ENCODE data around the gene VAC14. TPM values are rescaled to one million over a fixed set of nuclear protein-coding genes. Genes with fewer than 3 reads are reported as not detected.
A peak's percentile ranks its signal among the peaks of the same experiment; 100 is the strongest.

VAC14 gene
- polyA plus RNA-seq, 1 experiment: 50.7 TPM

- no peak for TF ChIP-seq CTCF (IDR thresholded peaks at IDR 0.05; ENCODE audit: insufficient read depth, low read depth, low read length)
- Histone ChIP-seq H3K4me3 (ENCODE audit: low read depth, low read length) (no peak overlapping the region), H3K27me3 (ENCODE audit: control insufficient read depth, insufficient read depth, low read length) (no peaks in the 10 kb centered on the region), H3K36me3 (ENCODE audit: control insufficient read depth, insufficient read depth, low read length) (peaks cover under 1% of the 10 kb centered on the region; the same call in 1 of the 2 replicates)
- CTCF ChIA-PET: interaction anchor here (0.7 to 6.2 kb wide), 13 partner anchors 13 to 220 kb away, joined by 3 to 117 read pairs (median 12); partner anchors contain the start of gene MTSS2
- POLR2A ChIA-PET: no interaction called here
- DNase-seq (ENCODE audit: low read depth): no peak
These were observed 28.5 kb downstream of the VAC14 start for GRCh38 chr16:70772493-70772892.

- Histone ChIP-seq H3K27me3 (ENCODE audit: control insufficient read depth, insufficient read depth, low read length) (no peaks in the 10 kb centered on the region), H3K36me3 (ENCODE audit: control insufficient read depth, insufficient read depth, low read length) (peaks cover 3% of the 10 kb centered on the region; the same call in 1 of the 2 replicates), H3K4me3 (ENCODE audit: low read depth, low read length) (no peak overlapping the region)
- DNase-seq (ENCODE audit: low read depth): no peak
- POLR2A ChIA-PET: interaction anchor here (0.6 to 1.1 kb wide), 3 partner anchors 68 to 98 kb away, joined by 3 to 14 read pairs (median 10); no protein-coding TSS in a partner anchor
- CTCF ChIA-PET: interaction anchor here (0.6 to 6.2 kb wide), 47 partner anchors 9 to 587 kb away, joined by 3 to 117 read pairs (median 5); partner anchors contain the start of gene MTSS2
- peak; percentile 96 for TF ChIP-seq CTCF (IDR thresholded peaks at IDR 0.05; ENCODE audit: insufficient read depth, low read depth, low read length)
These were observed 30.1 kb downstream of the VAC14 start for GRCh38 chr16:70770626-70771552.

- no peak for DNase-seq (ENCODE audit: low read depth)
- Histone ChIP-seq H3K36me3 (ENCODE audit: control insufficient read depth, insufficient read depth, low read length) (peaks cover 3% of the 10 kb centered on the region; the same call in 1 of the 2 replicates), H3K4me3 (ENCODE audit: low read depth, low read length) (no peak overlapping the region), H3K27me3 (ENCODE audit: control insufficient read depth, insufficient read depth, low read length) (no peaks in the 10 kb centered on the region)
- CTCF ChIA-PET: interaction anchor here (0.8 to 6.2 kb wide), 23 partner anchors 10 to 394 kb away, joined by 3 to 117 read pairs (median 12); partner anchors contain the start of gene MTSS2
- TF ChIP-seq CTCF (IDR thresholded peaks at IDR 0.05; ENCODE audit: insufficient read depth, low read depth, low read length): no peak
- POLR2A ChIA-PET: interaction anchor here (1.1 kb wide), 1 partner anchor 67 kb away, joined by 3 read pairs; no protein-coding TSS in a partner anchor
These were observed 30.7 kb downstream of the VAC14 start for GRCh38 chr16:70770291-70770625.

- CTCF ChIA-PET: interaction anchor here (0.8 to 6.2 kb wide), 17 partner anchors 10 to 393 kb away, joined by 3 to 117 read pairs (median 21); partner anchors contain the start of gene MTSS2
- POLR2A ChIA-PET: interaction anchor here (0.5 to 1.1 kb wide), 3 partner anchors 66 to 102 kb away, joined by 3 to 11 read pairs (median 3); no protein-coding TSS in a partner anchor
These were observed 31.2 kb downstream of the VAC14 start for GRCh38 chr16:70769761-70770160.

More at GRCh38 chr16:70769761-70770160, 31.2 kb downstream of the VAC14 start:
- Histone ChIP-seq H3K4me3 (ENCODE audit: low read depth, low read length) (no peak overlapping the region), H3K36me3 (ENCODE audit: control insufficient read depth, insufficient read depth, low read length) (peaks cover 4% of the 10 kb centered on the region; the same call in 1 of the 2 replicates), H3K27me3 (ENCODE audit: control insufficient read depth, insufficient read depth, low read length) (no peaks in the 10 kb centered on the region)
- DNase-seq (ENCODE audit: low read depth): no peak
- no peak for TF ChIP-seq CTCF (IDR thresholded peaks at IDR 0.05; ENCODE audit: insufficient read depth, low read depth, low read length)
